WTC11 (cell line): ENCODE results near the gene MOSPD2. TPM values are rescaled to one million over a fixed set of nuclear protein-coding genes. Genes with fewer than 3 reads are reported as not detected.

ENCODE experiments used
- ATAC-seq: fragments of 200-7000 bp; cut with Tn5 transposase; 2 replicates; pipeline ENCODE4 v1.10.0; 2021; ENCODE audit warnings: mild to moderate bottlenecking, moderate library complexity
- CTCF ChIA-PET: fragments of 300-600 bp; sonication (Branson Sonifier 250); formaldehyde crosslinking; loops from one replicate; lab custom pipeline; 2021; ENCODE audit warnings: antibody characterized with exemption; lab: Charles Lee
- POLR2A ChIA-PET: fragments of 350-600 bp; sonication (Branson Sonifier 250); formaldehyde crosslinking; loops from one replicate; lab custom pipeline; 2021; ENCODE audit warnings: antibody characterized with exemption; lab: Charles Lee
- DNase-seq: peaks from one replicate; pipeline ENCODE4 v3.0.0; 2021; ENCODE audit warnings: low spot score
- H3K27ac Mint-ChIP-seq: 2 replicates; pipeline ENCODE4 v1.8.0; 2021; ENCODE audit warnings: mixed read lengths
- H3K27me3 Mint-ChIP-seq: 2 replicates; pipeline ENCODE4 v1.8.0; 2021; ENCODE audit warnings: low read depth, mild to moderate bottlenecking, moderate library complexity, mixed read lengths
- H3K36me3 Mint-ChIP-seq: 2 replicates; pipeline ENCODE4 v1.8.0; 2021; ENCODE audit warnings: mixed read lengths
- H3K4me1 Mint-ChIP-seq: 2 replicates; pipeline ENCODE4 v1.8.0; 2022; ENCODE audit warnings: mixed read lengths
- H3K4me3 Mint-ChIP-seq: 2 replicates; pipeline ENCODE4 v1.8.0; 2021; ENCODE audit warnings: mild to moderate bottlenecking, moderate library complexity, mixed read lengths
- H3K9me3 Mint-ChIP-seq: 2 replicates; pipeline ENCODE4 v1.8.0; 2021; ENCODE audit warnings: mixed read lengths
- CREM ChIP-seq: sonication (generic); formaldehyde crosslinking; IDR thresholded peaks from 2 replicates; pipeline ENCODE4 v1.8.1; 2022; ENCODE audit warnings: mild to moderate bottlenecking, missing genetic modification reagents, moderate library complexity
- ESRRA ChIP-seq: sonication (generic); formaldehyde crosslinking; IDR thresholded peaks from 2 replicates; pipeline ENCODE4 v1.8.1; 2022; ENCODE audit warnings: mild to moderate bottlenecking, missing genetic modification reagents, borderline replicate concordance
- NFE2L1 ChIP-seq: sonication (generic); formaldehyde crosslinking; IDR thresholded peaks from 2 replicates; pipeline ENCODE4 v1.8.1; 2023; ENCODE audit warnings: missing genetic modification reagents
- NR3C1 ChIP-seq: sonication (generic); formaldehyde crosslinking; conservative IDR thresholded peaks from 2 replicates; pipeline ENCODE4 v1.8.1; 2023; ENCODE audit warnings: low read depth, mild to moderate bottlenecking, missing genetic modification reagents
- SMAD3 ChIP-seq: sonication (generic); formaldehyde crosslinking; IDR thresholded peaks from 2 replicates; pipeline ENCODE4 v1.8.0; 2022; ENCODE audit warnings: missing genetic modification reagents, mild to moderate bottlenecking, borderline replicate concordance
- TP53 ChIP-seq: sonication (generic); formaldehyde crosslinking; IDR thresholded peaks from 2 replicates; pipeline ENCODE4 v1.8.1; 2023; ENCODE audit warnings: mild to moderate bottlenecking, missing genetic modification reagents
- ZNF423 ChIP-seq: fragments of 250-450 bp; sonication (Bioruptor Pico); IDR thresholded peaks from 2 replicates; pipeline ENCODE4 v2.1.2; 2022; ENCODE audit warnings: mild to moderate bottlenecking, moderate library complexity
- total RNA-seq: library from RNA; stranded (reverse); gene quantifications from 3 replicates; pipeline ENCODE4 v1.2.3, GENCODE V29; 2021
- TF ChIP-seq, protein P1 (sequence below): sonication (generic); formaldehyde crosslinking; IDR thresholded peaks from 2 replicates; pipeline ENCODE4 v1.8.0; 2022; ENCODE audit warnings: mild to moderate bottlenecking, missing genetic modification reagents
- TF ChIP-seq, protein P2 (sequence below): sonication (generic); formaldehyde crosslinking; IDR thresholded peaks from 2 replicates; pipeline ENCODE4 v1.8.0; 2022; ENCODE audit warnings: mild to moderate bottlenecking, missing genetic modification reagents
- TF ChIP-seq, protein P3 (sequence below): sonication (generic); formaldehyde crosslinking; IDR thresholded peaks from 2 replicates; pipeline ENCODE4 v1.8.1; 2022; ENCODE audit warnings: mild to moderate bottlenecking, missing genetic modification reagents, moderate library complexity, borderline replicate concordance
- TF ChIP-seq, protein P4 (sequence below): sonication (generic); formaldehyde crosslinking; conservative IDR thresholded peaks from 2 replicates; pipeline ENCODE4 v1.8.1; 2023; ENCODE audit warnings: mild to moderate bottlenecking, low read depth, missing genetic modification reagents, moderate library complexity
- TF ChIP-seq, protein P5 (sequence below): sonication (generic); formaldehyde crosslinking; conservative IDR thresholded peaks from 2 replicates; pipeline ENCODE4 v1.8.1; 2022; ENCODE audit warnings: mild to moderate bottlenecking, missing genetic modification reagents
- TF ChIP-seq, protein P6 (sequence below): sonication (generic); formaldehyde crosslinking; IDR thresholded peaks from 2 replicates; pipeline ENCODE4 v1.8.1; 2022; ENCODE audit warnings: low read depth, mild to moderate bottlenecking, moderate library complexity, missing genetic modification reagents, borderline replicate concordance
- TF ChIP-seq, protein P7 (sequence below): sonication (generic); formaldehyde crosslinking; IDR thresholded peaks from 2 replicates; pipeline ENCODE4 v1.8.1; 2023; ENCODE audit warnings: mild to moderate bottlenecking, moderate library complexity, missing genetic modification reagents
- TF ChIP-seq, protein P8 (sequence below): sonication (generic); formaldehyde crosslinking; IDR thresholded peaks from 2 replicates; pipeline ENCODE4 v1.8.1; 2022; ENCODE audit warnings: low read depth, missing genetic modification reagents, borderline replicate concordance
- TF ChIP-seq, protein P9 (sequence below): fragments of 250-450 bp; sonication (Bioruptor Pico); conservative IDR thresholded peaks from 2 replicates; pipeline ENCODE4 v1.9.0; 2021; ENCODE audit warnings: mild to moderate bottlenecking
- TF ChIP-seq, protein P10 (sequence below): fragments of 250-450 bp; sonication (Bioruptor Pico); IDR thresholded peaks from 2 replicates; pipeline ENCODE4 v1.8.0; 2021; ENCODE audit warnings: mild to moderate bottlenecking

Gene MOSPD2
- total RNA-seq, 1 experiment from 2014 or later = 13.2 TPM

DNA sequence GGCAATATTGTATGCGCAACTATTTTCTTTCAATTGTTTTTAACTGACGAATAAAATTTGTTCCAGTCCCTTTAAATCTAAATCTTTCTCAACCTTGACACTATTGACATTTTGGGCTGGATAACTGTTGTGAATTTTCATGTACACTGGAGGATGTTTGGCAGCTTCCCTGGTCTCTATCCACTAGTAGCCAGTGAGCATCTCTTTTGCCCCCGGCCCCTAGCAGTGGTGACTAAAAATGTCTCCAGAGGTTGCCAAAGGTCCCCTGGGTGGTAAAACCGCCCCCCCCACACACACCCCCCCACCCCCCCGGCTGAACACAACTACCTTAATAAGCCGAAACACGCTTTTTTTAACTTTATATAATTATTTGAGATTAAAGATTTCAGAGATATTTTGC is 866 bp upstream of the MOSPD2 start (continued):
- TF ChIP-seq, protein P1, sequence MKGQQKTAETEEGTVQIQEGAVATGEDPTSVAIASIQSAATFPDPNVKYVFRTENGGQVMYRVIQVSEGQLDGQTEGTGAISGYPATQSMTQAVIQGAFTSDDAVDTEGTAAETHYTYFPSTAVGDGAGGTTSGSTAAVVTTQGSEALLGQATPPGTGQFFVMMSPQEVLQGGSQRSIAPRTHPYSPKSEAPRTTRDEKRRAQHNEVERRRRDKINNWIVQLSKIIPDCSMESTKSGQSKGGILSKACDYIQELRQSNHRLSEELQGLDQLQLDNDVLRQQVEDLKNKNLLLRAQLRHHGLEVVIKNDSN = no peak
- TF ChIP-seq, protein P2, sequence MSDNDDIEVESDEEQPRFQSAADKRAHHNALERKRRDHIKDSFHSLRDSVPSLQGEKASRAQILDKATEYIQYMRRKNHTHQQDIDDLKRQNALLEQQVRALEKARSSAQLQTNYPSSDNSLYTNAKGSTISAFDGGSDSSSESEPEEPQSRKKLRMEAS = no peak
- TF ChIP-seq, protein P3, sequence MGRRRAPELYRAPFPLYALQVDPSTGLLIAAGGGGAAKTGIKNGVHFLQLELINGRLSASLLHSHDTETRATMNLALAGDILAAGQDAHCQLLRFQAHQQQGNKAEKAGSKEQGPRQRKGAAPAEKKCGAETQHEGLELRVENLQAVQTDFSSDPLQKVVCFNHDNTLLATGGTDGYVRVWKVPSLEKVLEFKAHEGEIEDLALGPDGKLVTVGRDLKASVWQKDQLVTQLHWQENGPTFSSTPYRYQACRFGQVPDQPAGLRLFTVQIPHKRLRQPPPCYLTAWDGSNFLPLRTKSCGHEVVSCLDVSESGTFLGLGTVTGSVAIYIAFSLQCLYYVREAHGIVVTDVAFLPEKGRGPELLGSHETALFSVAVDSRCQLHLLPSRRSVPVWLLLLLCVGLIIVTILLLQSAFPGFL (CRISPR knock-in tag) = no peak
- TF ChIP-seq, protein P4, sequence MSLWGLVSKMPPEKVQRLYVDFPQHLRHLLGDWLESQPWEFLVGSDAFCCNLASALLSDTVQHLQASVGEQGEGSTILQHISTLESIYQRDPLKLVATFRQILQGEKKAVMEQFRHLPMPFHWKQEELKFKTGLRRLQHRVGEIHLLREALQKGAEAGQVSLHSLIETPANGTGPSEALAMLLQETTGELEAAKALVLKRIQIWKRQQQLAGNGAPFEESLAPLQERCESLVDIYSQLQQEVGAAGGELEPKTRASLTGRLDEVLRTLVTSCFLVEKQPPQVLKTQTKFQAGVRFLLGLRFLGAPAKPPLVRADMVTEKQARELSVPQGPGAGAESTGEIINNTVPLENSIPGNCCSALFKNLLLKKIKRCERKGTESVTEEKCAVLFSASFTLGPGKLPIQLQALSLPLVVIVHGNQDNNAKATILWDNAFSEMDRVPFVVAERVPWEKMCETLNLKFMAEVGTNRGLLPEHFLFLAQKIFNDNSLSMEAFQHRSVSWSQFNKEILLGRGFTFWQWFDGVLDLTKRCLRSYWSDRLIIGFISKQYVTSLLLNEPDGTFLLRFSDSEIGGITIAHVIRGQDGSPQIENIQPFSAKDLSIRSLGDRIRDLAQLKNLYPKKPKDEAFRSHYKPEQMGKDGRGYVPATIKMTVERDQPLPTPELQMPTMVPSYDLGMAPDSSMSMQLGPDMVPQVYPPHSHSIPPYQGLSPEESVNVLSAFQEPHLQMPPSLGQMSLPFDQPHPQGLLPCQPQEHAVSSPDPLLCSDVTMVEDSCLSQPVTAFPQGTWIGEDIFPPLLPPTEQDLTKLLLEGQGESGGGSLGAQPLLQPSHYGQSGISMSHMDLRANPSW (CRISPR knock-in tag) = no peak
- TF ChIP-seq ESRRA (CRISPR knock-in tag) = no peak
- TF ChIP-seq, all 79 proteins: peak for 0

DNA sequence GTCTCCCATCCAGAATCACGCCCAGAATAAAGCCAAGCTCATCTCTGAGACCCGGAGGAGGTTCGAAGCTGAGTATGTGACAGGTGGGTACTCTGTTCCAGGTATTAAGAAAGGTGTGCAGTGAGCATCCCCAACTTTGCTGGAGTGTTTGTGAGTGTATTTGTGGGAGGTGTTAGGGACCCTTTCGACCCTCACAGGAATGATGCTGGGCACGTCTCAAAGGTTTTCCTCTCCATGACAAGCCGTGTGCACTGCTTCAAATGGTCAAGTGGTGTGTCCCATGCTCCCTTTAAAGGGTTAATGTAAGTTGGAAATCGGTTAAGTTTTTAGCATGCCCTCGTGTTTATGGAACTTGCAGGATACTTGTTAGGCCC is 442 bp downstream of the MOSPD2 start:
- POLR2A ChIA-PET = no interaction called here
- Mint-ChIP-seq H3K27ac (peak overlapping the region; percentile 83), H3K27me3 (no peaks in the 10 kb centered on the region), H3K4me3 (peak overlapping the region; percentile 78), H3K4me1 (peaks cover 4% of the 10 kb centered on the region), H3K36me3 (peaks cover 9% of the 10 kb centered on the region), H3K9me3 (no peaks in the 10 kb centered on the region)
- DNase-seq (no peak), ATAC-seq (no peak)
- CTCF ChIA-PET = no interaction called here
- TF ChIP-seq CREM (no peak), ZNF423 (CRISPR knock-in tag) (no peak), NFE2L1 (CRISPR knock-in tag) (no peak), SMAD3 (no peak), NR3C1 (CRISPR knock-in tag) (no peak), TP53 (no peak)
- TF ChIP-seq, protein P5, sequence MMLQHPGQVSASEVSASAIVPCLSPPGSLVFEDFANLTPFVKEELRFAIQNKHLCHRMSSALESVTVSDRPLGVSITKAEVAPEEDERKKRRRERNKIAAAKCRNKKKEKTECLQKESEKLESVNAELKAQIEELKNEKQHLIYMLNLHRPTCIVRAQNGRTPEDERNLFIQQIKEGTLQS (CRISPR knock-in tag) = no peak
- TF ChIP-seq, protein P6, sequence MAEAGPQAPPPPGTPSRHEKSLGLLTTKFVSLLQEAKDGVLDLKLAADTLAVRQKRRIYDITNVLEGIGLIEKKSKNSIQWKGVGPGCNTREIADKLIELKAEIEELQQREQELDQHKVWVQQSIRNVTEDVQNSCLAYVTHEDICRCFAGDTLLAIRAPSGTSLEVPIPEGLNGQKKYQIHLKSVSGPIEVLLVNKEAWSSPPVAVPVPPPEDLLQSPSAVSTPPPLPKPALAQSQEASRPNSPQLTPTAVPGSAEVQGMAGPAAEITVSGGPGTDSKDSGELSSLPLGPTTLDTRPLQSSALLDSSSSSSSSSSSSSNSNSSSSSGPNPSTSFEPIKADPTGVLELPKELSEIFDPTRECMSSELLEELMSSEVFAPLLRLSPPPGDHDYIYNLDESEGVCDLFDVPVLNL (CRISPR knock-in tag) = no peak
- TF ChIP-seq, protein P7, sequence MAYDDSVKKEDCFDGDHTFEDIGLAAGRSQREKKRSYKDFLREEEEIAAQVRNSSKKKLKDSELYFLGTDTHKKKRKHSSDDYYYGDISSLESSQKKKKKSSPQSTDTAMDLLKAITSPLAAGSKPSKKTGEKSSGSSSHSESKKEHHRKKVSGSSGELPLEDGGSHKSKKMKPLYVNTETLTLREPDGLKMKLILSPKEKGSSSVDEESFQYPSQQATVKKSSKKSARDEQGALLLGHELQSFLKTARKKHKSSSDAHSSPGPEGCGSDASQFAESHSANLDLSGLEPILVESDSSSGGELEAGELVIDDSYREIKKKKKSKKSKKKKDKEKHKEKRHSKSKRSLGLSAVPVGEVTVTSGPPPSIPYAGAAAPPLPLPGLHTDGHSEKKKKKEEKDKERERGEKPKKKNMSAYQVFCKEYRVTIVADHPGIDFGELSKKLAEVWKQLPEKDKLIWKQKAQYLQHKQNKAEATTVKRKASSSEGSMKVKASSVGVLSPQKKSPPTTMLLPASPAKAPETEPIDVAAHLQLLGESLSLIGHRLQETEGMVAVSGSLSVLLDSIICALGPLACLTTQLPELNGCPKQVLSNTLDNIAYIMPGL (CRISPR knock-in tag) = no peak
- TF ChIP-seq, protein P8, sequence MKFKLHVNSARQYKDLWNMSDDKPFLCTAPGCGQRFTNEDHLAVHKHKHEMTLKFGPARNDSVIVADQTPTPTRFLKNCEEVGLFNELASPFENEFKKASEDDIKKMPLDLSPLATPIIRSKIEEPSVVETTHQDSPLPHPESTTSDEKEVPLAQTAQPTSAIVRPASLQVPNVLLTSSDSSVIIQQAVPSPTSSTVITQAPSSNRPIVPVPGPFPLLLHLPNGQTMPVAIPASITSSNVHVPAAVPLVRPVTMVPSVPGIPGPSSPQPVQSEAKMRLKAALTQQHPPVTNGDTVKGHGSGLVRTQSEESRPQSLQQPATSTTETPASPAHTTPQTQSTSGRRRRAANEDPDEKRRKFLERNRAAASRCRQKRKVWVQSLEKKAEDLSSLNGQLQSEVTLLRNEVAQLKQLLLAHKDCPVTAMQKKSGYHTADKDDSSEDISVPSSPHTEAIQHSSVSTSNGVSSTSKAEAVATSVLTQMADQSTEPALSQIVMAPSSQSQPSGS (CRISPR knock-in tag) = no peak
- TF ChIP-seq, protein P9, sequence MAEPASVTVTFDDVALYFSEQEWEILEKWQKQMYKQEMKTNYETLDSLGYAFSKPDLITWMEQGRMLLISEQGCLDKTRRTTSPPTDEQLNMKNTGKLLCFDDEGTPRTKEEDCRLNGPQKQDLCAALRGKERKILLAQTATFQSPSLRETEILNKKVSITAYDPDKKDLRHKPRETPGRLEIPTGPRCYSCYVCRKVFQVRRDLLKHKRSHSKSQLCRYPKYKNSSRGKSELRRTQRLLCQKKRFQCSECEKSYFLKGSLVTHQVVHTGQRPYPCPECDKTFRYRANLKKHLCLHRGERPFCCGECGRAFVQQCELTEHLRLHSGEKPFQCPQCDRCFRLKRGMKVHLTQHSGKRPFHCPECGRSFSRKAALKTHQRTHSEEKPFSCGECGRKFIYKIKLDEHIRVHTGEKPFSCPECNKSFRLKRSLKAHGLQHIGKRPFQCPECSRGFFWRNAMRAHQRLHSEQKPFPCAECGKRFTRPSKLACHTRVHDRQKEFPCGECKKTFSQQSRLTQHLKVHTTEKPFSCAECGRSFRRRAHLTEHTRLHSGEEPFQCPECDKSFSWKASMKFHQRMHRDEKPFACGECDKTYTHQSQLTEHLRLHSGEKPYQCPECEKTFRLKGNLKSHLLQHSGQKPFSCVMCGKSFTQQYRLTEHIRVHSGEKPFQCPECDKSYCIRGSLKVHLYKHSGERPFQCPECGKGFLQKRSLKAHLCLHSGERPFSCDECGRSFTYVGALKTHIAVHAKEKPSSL = no peak
- TF ChIP-seq, protein P10, sequence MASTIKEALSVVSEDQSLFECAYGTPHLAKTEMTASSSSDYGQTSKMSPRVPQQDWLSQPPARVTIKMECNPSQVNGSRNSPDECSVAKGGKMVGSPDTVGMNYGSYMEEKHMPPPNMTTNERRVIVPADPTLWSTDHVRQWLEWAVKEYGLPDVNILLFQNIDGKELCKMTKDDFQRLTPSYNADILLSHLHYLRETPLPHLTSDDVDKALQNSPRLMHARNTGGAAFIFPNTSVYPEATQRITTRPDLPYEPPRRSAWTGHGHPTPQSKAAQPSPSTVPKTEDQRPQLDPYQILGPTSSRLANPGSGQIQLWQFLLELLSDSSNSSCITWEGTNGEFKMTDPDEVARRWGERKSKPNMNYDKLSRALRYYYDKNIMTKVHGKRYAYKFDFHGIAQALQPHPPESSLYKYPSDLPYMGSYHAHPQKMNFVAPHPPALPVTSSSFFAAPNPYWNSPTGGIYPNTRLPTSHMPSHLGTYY (CRISPR knock-in tag) = no peak
